HEK293 (cell line): ENCODE results near the gene MCM7.

ENCODE experiments used
- CTCF ChIP-seq: fragments of 450-650 bp; formaldehyde crosslinking; IDR thresholded peaks from 2 replicates; pipeline ENCODE4 v1.5.1; 2016; ENCODE audit warnings: missing biosample characterization, missing genetic modification characterization
- REST ChIP-seq: fragments of 450-650 bp; formaldehyde crosslinking; IDR thresholded peaks from 2 replicates; pipeline ENCODE4 v1.5.1; 2016; ENCODE audit warnings: missing biosample characterization, missing genetic modification characterization
- ZNF324 ChIP-seq: fragments of 450-650 bp; formaldehyde crosslinking; IDR thresholded peaks from 2 replicates; pipeline ENCODE4 v1.5.1; 2016; ENCODE audit warnings: missing biosample characterization, missing genetic modification characterization

- TF ChIP-seq CTCF (tag by site-specific recombination) (no peak), REST (tag by site-specific recombination) (no peak), ZNF324 (tag by site-specific recombination) (no peak)
Observed at GRCh38 chr7:100063376-100063775, 37.8 kb downstream of the MCM7 start.
